ENCODE data around the gene DOC2B.
A peak's percentile ranks its signal among the peaks of the same experiment; 100 is the strongest.
"Not testable (repeated sequence)": the region's sequence is repeated elsewhere in the genome, so short reads cannot be mapped to it uniquely, and the experiment has no call there.

Gene DOC2B

DNA sequence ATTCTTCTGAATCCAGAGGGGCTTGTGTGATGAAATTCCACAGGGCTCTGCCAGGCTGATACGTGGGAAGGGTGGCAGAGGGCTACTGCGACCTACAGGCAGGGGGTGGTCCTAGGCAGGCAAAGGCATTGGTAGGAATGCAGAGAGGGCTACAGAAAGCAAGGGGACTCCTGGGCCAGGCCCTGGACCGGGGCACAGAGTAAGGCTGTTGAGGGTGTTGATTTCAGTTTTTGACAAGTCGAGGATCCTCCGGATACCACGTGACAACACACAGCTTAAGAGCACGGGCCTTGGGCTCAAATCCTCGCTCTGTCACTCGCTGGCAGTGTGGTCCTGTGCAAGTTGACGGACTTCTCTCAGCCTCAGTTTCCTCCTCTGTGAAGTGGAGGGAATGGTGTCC is 19.1 kb upstream of the DOC2B start:
- no peak for DNase-seq
- H3K4me3 Mint-ChIP-seq, result no peak overlapping the region
- no peaks in the 10 kb centered on the region for H3K4me1 Mint-ChIP-seq
- H3K9me3 Mint-ChIP-seq, result no peaks in the 10 kb centered on the region
- H3K27me3 Mint-ChIP-seq, result peaks cover 26% of the 10 kb centered on the region
- no peak for ATAC-seq
- no peak overlapping the region for H3K27ac Mint-ChIP-seq

DNA sequence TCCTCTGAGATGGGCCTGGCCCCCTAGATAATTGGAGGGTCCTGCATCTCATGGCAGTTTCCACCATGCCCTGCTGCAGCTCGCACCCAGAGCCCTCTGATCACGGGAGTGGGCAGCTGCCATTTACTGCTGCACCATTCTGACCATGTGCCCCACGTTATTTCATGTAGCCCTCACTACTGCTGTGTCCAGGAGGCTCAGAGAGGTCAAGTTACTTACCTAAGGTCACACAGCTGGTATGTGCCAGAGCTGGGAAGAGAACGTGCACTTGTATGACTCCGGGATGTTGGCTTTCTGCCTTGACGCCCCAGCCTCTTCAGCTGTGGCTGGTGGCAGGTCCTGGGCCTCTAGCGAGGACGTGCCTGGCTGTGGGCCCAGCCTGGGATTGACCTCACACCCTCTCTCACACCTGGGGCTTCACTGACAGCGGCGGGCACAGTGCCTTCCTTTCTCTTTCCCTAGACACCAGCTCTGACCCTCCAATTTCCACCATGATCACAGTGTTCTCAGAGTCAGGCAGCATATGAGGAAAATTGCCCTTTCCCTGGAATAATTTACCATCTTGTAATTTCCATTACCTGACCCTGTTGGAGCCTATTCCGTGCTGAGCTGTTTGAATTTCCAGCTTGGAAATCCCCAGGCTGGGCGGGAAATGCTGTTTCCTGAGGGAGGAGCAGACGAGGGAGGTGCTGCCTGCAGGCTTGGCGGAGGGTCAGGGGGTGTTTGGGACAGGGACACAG is 18.5 kb upstream of the DOC2B start:
- Mint-ChIP-seq H3K4me3 (no peak overlapping the region), H3K4me1 (no peaks in the 10 kb centered on the region), H3K27me3 (peaks cover 26% of the 10 kb centered on the region), H3K9me3 (no peaks in the 10 kb centered on the region), H3K27ac (no peak overlapping the region)
- no peak for ATAC-seq
- DNase-seq, result no peak

DNA sequence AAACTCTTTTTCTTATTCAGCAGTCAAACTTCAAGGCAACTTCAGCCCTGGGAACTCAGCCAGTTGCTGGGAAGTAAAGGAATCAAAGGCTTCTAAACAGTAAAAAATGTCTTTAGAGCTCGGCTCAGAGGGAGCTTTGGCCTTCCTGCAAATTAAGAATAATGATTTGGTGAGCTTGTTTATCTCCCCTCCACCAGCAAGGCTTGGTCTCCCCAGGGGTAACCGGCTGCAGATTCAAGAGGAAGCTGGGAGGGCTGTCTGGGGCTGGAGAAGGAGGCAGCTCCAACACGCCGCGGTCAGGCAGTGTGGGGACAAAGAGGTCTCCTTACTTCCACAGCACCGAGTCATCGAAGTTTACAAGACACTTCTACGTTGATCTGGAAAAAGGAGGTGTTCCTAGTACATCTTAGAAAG is 17.7 kb upstream of the DOC2B start:
- no peaks in the 10 kb centered on the region for H3K4me1 Mint-ChIP-seq
- no peak overlapping the region for H3K4me3 Mint-ChIP-seq
- H3K27me3 Mint-ChIP-seq, result peaks cover 26% of the 10 kb centered on the region
- H3K9me3 Mint-ChIP-seq, result no peaks in the 10 kb centered on the region
- no peak overlapping the region for H3K27ac Mint-ChIP-seq
- ATAC-seq (no peak), DNase-seq (no peak)

DNA sequence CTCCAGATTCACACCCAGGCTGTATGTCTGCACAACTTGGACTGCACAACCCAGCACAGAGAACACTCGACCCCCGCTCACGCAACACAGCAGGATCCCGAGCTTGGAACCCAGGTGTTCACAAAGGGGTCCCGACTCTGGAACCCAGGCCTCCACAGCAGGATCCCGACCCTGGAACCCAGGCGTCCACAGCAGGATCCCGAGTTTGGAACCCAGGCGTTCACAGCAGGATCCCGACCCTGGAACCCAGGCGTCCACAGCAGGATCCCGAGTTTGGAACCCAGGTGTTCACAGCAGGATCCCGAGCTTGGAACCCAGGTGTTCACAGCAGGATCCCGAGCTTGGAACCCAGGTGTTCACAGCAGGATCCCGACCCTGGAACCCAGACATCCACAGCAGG is 16.8 kb upstream of the DOC2B start:
- H3K27ac Mint-ChIP-seq, H3K4me3 Mint-ChIP-seq, H3K4me1 Mint-ChIP-seq, DNase-seq, H3K9me3 Mint-ChIP-seq, ATAC-seq: not testable (repeated sequence)
- H3K27me3 Mint-ChIP-seq, result peaks cover 26% of the 10 kb centered on the region

DNA sequence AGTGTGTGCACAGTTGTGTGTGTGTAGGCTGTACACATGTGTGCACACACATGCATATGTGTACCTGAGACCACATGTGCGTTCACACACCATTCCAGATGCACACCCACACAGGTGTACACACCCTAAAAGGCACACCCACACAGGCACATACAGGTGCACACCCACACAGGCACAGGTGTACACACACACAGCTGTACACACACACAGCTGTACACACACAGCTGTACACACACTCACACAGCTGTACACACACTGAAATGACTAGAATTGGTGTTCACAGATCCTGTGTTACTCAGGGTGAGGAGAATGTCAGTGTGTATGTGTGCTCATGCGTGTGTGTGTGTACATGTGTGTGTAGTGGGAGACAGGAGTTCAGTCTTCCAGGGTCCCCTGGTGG is 15.9 kb upstream of the DOC2B start:
- DNase-seq, result no peak
- peaks cover 26% of the 10 kb centered on the region for H3K27me3 Mint-ChIP-seq
- no peak overlapping the region for H3K4me3 Mint-ChIP-seq
- no peak for ATAC-seq
- no peaks in the 10 kb centered on the region for H3K9me3 Mint-ChIP-seq
- no peak overlapping the region for H3K27ac Mint-ChIP-seq
- H3K4me1 Mint-ChIP-seq, result no peaks in the 10 kb centered on the region

DNA sequence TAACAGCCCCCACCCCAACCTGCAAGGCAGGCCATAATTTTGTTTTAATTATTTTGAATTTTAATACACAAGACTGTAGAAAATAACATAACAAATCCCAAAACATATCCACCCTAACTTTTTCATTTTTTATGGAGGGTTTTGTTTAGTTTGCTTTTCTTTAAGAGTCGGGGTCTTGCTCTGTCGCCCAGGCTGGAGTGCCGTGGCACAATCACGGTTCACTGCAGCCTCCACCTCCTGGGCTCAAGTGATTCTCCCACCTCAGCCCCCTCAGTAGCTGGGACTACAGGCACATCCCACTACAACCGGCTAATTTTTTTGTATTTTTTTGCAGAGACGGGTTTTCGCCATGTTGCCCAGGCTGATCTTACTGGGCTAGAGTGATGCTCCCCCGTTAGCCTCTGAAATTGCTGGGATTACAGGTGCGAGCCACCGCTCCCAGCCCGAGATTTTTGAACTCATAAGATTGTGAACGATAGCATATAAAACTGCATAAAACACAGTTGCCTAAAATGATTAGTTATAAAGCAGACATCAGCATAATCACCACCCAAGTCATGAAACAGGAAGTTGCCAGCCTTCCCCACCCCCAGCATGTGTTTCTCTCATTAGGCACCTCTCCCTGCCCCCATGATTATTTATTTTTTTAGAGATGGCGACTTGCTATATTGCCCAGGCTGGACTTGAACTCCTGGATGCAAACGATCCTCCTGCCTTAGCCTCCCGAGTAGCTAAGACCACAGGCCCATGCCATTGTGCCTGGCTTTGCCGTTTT is 13.6 kb upstream of the DOC2B start:
- peaks cover 21% of the 10 kb centered on the region for H3K27me3 Mint-ChIP-seq
- DNase-seq (no peak), ATAC-seq (no peak)
- no peaks in the 10 kb centered on the region for H3K9me3 Mint-ChIP-seq
- no peak overlapping the region for H3K27ac Mint-ChIP-seq
- no peak overlapping the region for H3K4me3 Mint-ChIP-seq
- H3K4me1 Mint-ChIP-seq, result no peaks in the 10 kb centered on the region

DNA sequence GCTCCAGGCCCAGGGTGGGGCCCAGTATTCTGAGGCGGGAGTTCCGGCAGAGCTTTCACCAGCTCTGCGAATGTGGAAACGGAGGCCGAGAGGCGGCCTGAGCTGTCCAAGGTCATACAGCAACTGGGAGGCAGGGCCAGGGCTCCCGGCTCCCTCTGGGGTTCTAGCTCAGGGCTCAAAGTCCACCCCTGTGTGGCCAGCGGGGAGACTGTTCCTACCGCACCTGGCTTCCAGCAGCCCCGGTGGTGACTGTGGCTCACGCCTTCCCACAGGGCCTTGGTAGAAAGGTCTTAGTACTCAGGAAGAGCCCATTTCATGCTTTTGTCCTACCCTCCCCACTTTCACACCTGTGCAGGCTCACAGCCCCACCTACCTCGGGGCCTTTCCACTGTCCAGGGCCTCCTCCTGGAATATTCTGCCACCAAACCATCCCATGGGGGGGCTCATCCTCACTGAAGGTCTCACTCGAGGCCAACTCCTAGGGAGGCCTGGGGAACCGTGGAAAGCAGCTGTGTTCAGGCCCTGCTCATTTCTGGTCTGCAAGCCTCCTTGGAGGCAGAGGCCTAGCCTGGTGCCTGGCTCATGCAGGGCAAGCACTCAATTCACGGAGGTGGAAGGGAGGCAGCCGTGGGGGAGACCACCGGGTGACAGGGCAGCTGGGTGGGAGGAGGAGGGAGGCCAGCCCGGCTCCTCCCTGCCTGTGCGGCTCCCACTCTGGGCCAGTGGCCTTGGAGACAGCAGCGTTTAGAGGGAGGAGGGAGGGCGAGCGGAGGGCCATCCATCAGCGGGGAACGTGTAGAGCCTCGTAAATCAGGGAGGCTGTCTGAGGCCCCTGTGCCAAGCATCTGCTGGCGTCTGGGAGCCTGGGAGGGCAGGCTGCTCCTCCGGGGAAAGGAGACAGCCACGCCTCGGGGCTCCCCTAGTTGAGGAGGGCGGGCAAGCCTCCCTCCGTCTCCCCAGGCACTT is 12.7 kb upstream of the DOC2B start:
- Mint-ChIP-seq H3K27ac (peak overlapping the region in 1 of 2 donors; percentile 60), H3K9me3 (no peaks in the 10 kb centered on the region), H3K27me3 (peaks cover 12% of the 10 kb centered on the region), H3K4me3 (no peak overlapping the region), H3K4me1 (no peaks in the 10 kb centered on the region)
- DNase-seq, result no peak
- ATAC-seq, result no peak

DNA sequence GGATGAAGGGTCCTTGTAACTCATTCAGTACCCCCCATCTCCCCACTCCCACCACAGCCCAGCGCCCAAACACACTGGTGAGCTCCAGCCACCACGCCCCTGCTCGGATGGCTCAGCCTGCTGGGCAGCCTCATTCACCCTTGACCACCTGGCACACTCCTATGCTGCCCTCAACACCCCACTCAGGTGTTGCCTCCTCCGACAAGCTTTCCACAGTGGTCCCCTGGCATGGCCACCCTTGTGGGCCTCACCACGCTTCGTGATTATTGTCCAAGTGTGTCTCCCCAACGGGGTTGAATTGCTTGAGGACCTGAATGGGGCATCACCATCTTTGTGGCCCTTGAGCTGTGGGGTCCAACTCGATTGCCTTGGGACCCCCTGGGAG is 12.0 kb upstream of the DOC2B start:
- Mint-ChIP-seq H3K4me1 (no peaks in the 10 kb centered on the region), H3K4me3 (no peak overlapping the region), H3K27me3 (peaks cover 7% of the 10 kb centered on the region), H3K9me3 (no peaks in the 10 kb centered on the region), H3K27ac (peak overlapping the region; percentile 60 to 72)
- no peak for DNase-seq
- no peak for ATAC-seq

DNA sequence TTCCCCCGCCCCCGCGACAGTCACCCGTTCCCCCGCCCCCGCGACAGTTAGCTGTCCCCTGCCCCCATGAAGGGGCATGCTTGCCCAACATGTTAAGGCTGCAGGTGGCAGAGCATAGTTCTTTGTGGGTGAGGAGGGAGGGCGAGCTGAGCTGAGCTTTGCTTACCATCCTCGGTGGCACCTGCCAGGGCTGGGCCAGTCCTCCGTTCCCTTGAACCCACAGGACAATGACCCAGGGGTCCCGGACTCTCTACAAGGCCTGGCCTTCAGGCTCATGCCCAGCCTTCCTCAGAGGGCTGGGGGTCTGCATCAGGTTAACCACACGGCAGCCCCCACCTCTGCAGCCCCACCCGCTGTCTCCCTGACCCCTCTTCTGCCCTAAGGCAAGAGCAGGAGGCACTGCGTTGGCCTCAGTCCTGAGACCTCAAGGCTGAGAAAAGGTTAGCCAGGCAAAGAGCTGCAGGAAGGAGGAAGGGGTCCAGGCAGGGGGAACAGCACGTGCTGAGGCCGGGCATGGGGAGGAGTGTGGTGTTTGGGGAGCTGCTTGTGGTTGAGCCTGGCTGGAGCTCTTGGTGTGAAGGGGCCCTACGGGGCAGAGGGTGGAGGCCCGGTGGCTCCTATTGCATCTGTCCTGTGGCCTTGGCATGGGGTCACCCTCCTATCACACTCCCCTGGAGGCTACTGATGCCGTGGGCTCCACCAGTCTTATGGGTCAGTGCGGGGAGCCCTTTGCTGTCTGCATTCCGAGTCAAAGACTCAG is 11.4 kb upstream of the DOC2B start:
- Mint-ChIP-seq H3K9me3 (no peaks in the 10 kb centered on the region), H3K4me1 (no peaks in the 10 kb centered on the region), H3K4me3 (no peak overlapping the region), H3K27me3 (peaks cover 4% of the 10 kb centered on the region), H3K27ac (peak overlapping the region in 1 of 2 donors; percentile 72)
- no peak for ATAC-seq
- DNase-seq, result no peak

DNA sequence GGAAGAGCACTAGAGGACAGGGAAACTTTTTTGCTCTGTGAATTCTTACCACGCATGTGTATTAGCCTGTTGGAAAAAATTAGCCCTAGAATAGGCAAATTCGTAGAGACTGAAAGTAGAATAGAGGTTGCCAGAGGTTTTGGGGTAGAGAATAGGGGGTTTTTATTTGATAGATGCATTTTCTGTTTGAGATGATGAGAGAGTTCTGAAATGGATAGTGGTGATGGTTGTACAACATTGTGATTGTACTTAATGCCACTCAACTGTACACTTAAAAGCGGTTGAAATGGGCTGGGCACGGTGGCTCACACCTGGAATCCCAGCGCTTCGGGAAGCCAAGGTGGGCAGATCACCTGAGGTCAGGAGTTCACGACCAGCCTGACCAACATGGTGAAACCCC is 8.0 kb upstream of the DOC2B start:
- DNase-seq (no peak), ATAC-seq (peak; percentile 77)
- H3K9me3 Mint-ChIP-seq, result no peaks in the 10 kb centered on the region
- peaks cover 8% of the 10 kb centered on the region for H3K4me1 Mint-ChIP-seq
- no peak overlapping the region for H3K4me3 Mint-ChIP-seq
- H3K27ac Mint-ChIP-seq, result no peak overlapping the region
- peaks cover 21% of the 10 kb centered on the region for H3K27me3 Mint-ChIP-seq

DNA sequence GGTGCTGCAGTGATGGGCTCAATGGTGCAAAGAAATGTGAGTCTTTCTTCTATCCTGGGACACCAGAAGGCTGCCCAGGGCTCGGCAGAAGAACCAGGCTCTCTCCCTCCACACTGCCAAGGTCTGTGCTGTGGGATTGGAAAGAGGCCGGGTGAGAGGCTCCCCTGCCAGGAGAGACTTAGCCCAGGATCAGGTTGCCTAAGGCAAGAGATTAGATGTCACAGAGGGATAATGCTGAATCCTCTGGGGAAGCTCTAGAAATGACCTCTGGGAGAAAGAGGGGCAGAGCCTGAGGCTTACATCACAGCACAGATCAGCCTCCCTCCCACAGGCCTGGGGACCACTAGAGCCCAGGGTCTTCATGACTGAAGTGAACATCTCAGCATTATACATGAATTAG is 5.7 kb upstream of the DOC2B start:
- DNase-seq (no peak), ATAC-seq (no peak)
- peaks cover 9% of the 10 kb centered on the region for H3K4me1 Mint-ChIP-seq
- H3K4me3 Mint-ChIP-seq, result no peak overlapping the region
- no peak overlapping the region for H3K27ac Mint-ChIP-seq
- H3K9me3 Mint-ChIP-seq, result no peaks in the 10 kb centered on the region
- H3K27me3 Mint-ChIP-seq, result peaks cover 44% of the 10 kb centered on the region

DNA sequence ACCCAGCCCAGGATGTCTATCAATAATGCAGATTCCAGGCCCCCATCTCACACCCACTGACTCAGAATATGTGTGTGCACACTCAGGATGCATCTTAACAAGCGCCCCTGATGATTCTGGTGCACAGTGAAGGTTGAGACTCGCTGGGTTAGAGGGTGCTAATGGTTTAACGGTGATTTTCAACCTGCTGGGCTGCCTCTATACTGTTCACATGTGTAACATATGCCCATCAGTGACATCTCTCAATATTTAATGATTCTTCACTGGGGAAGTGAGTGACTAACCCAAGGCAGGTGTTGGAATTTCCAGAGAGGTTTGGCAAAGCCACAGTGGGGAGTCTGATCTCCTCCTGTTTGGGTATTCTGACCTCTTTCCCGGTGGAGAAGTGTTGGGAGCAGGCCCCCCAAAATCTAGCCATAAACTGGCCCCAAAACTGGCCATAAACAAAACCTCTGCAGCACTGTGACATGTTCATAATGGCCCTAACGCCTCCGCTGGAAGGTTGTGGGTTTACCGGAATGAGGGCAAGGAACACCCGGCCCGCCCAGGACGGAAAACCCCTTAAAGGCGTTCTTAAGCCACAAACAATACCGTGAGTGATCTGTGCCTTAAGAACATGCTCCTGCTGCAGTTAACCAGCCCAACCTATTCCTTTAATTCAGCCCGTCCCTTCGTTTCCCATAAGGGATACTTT is 4.1 kb upstream of the DOC2B start:
- H3K27ac Mint-ChIP-seq, result peak overlapping the region in 1 of 2 donors; percentile 14
- ATAC-seq (peak; percentile 33), DNase-seq (peak in 1 of 2 donors; percentile 52)
- no peaks in the 10 kb centered on the region for H3K9me3 Mint-ChIP-seq
- peaks cover 50% of the 10 kb centered on the region for H3K27me3 Mint-ChIP-seq
- peak overlapping the region in 1 of 2 donors; percentile 42 for H3K4me3 Mint-ChIP-seq
- H3K4me1 Mint-ChIP-seq, result peaks cover 13% of the 10 kb centered on the region

DNA sequence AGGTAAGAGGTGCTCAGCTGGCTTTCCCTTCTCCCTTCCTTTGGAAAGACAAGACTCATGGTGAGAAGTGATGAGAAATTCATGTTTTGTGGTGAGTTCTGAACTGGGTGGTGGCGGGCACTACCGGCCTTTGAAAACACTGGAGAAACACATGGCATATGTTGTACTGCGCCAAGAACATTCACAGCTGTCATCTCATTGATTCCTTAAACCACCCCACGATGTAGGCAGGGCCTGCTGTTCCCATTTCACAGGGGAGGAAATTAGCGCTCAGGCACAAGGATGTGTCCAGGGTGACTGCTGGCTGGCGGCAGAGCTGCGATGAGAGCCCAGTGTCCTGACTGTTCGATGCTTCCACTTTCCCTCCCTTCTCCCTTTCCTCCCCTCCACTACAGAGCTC is 1.6 kb upstream of the DOC2B start:
- peaks cover 13% of the 10 kb centered on the region for H3K4me1 Mint-ChIP-seq
- H3K9me3 Mint-ChIP-seq, result no peaks in the 10 kb centered on the region
- H3K27ac Mint-ChIP-seq, result no peak overlapping the region
- no peak overlapping the region for H3K4me3 Mint-ChIP-seq
- H3K27me3 Mint-ChIP-seq, result peaks cover 71% of the 10 kb centered on the region
- no peak for ATAC-seq
- DNase-seq, result no peak

DNA sequence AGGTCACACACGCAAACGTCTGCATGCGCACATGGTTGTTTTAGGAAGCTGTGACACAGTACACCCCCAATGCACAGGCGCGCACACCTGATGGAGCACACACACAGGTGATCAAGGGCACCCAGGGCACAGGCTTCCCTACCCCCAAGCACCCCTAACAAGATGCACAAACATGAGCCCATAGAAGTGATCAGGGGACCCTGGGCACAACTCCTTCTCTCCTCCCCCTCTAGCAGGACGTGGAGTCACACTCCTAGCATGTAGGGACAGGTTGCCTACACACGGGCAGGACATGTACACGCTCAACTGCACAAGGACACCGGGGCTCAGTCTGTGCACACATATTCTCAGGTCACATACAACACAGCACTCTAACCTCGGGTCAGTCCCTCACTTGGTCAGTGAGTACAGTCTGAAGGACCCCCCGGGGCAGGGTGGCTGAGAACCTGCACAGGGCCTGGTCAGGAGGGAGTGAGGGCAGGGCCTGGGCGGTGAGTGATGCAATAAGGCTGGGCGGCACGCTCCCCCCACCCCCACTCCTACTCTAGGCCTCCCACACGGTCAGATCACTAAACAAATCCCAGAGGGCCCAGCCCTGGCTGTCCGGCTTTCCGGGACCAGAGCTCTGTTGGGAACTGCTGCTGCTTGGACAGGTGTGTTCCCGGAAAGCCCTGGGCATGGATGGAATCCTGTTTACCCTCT is 751 bp upstream of the DOC2B start:
- Mint-ChIP-seq H3K4me3 (peak overlapping the region; percentile 41 to 44), H3K9me3 (no peaks in the 10 kb centered on the region), H3K27me3 (peaks cover 80% of the 10 kb centered on the region)

More for the DNA sequence above, 751 bp upstream of the DOC2B start:
- DNase-seq (no peak), ATAC-seq (no peak)
- Mint-ChIP-seq H3K4me1 (peaks cover 13% of the 10 kb centered on the region), H3K27ac (no peak overlapping the region)

Data from stimulated activated naive CD8-positive, alpha-beta T cell treated with anti-CD3 and anti-CD28 coated beads, Interleukin-15, amount 100 ng/mL, for 72 hours (primary cell).